C4-2B (cell line): Measurements from ENCODE around the gene FBRSL1.

Experiments
- H3K27ac ChIP-seq: fragments of 450-650 bp; 2 replicates; pipeline ENCODE4 v1.5.1; 2017
- CTCF ChIP-seq: fragments of 450-650 bp; conservative IDR thresholded peaks from 2 replicates; pipeline ENCODE4 v1.5.1; 2017; ENCODE audit warnings: mild to moderate bottlenecking
- ZFX ChIP-seq: fragments of 450-650 bp; IDR thresholded peaks from 2 replicates; pipeline ENCODE4 v1.6.1; 2017

The FBRSL1 gene

GRCh38 chr12:132539016-132539773, 49.2 kb downstream of the FBRSL1 start:
- TF ChIP-seq CTCF (no peak), ZFX (no peak)
- no peak overlapping the region for H3K27ac ChIP-seq

- no peak overlapping the region for H3K27ac ChIP-seq
- no peak for TF ChIP-seq ZFX
- TF ChIP-seq CTCF, result no peak
These were observed 50.5 kb downstream of the FBRSL1 start for GRCh38 chr12:132540436-132540835.

GRCh38 chr12:132541200-132541599, 51.2 kb downstream of the FBRSL1 start:
- no peak for TF ChIP-seq ZFX
- no peak for TF ChIP-seq CTCF
- H3K27ac ChIP-seq, result no peak overlapping the region

GRCh38 chr12:132541996-132542395, 52.0 kb downstream of the FBRSL1 start:
- H3K27ac ChIP-seq, result no peak overlapping the region
- TF ChIP-seq ZFX (no peak), CTCF (no peak)

GRCh38 chr12:132542661-132543060, 52.7 kb downstream of the FBRSL1 start:
- H3K27ac ChIP-seq, result no peak overlapping the region
- no peak for TF ChIP-seq ZFX

- no peak overlapping the region for H3K27ac ChIP-seq
- TF ChIP-seq ZFX (no peak), CTCF (no peak)
These were observed 53.5 kb downstream of the FBRSL1 start for GRCh38 chr12:132543298-132544079.

- no peak overlapping the region for H3K27ac ChIP-seq
- TF ChIP-seq CTCF (no peak), ZFX (no peak)
These were observed 54.1 kb downstream of the FBRSL1 start for GRCh38 chr12:132544080-132544397.

- no peak for TF ChIP-seq ZFX
- TF ChIP-seq CTCF, result no peak
- no peak overlapping the region for H3K27ac ChIP-seq
These were observed 54.5 kb downstream of the FBRSL1 start for GRCh38 chr12:132544498-132544897.
